ENCODE measurements around the gene GASK1B.

GASK1B gene

GRCh38 chr4:158182736-158183135, 9.9 kb upstream of the GASK1B start:
- no peak for DNase-seq

GRCh38 chr4:158181906-158182305, 9.1 kb upstream of the GASK1B start:
- DNase-seq = no peak

GRCh38 chr4:158179465-158179864, 6.6 kb upstream of the GASK1B start:
- DNase-seq = no peak

GRCh38 chr4:158176776-158177175, 4.0 kb upstream of the GASK1B start:
- no peak for DNase-seq

GRCh38 chr4:158176108-158176507, 3.3 kb upstream of the GASK1B start:
- DNase-seq = no peak

GRCh38 chr4:158170691-158171561, 1.9 kb downstream of the GASK1B start:
- no peak for DNase-seq

GRCh38 chr4:158169931-158170690, 2.7 kb downstream of the GASK1B start:
- DNase-seq = peak in 1 of 2 donors; percentile 41

- no peak for DNase-seq
Measured at GRCh38 chr4:158169506-158169905, 3.3 kb downstream of the GASK1B start.

- DNase-seq = no peak
Measured at GRCh38 chr4:158168606-158169005, 4.2 kb downstream of the GASK1B start.

GRCh38 chr4:158166701-158167100, 6.1 kb downstream of the GASK1B start:
- DNase-seq = no peak

GRCh38 chr4:158164768-158165213, 8.0 kb downstream of the GASK1B start:
- DNase-seq = no peak

GRCh38 chr4:158163941-158164767, 8.7 kb downstream of the GASK1B start:
- no peak for DNase-seq

- no peak for DNase-seq
Measured at GRCh38 chr4:158162631-158163030, 10.2 kb downstream of the GASK1B start.

- DNase-seq = no peak
Measured at GRCh38 chr4:158161551-158162354, 11.1 kb downstream of the GASK1B start.

- no peak for DNase-seq
Measured at GRCh38 chr4:158159718-158160094, 13.1 kb downstream of the GASK1B start.

- DNase-seq = no peak
Measured at GRCh38 chr4:158159054-158159717, 13.6 kb downstream of the GASK1B start.

GRCh38 chr4:158157412-158157811, 15.4 kb downstream of the GASK1B start:
- no peak for DNase-seq

- no peak for DNase-seq
Measured at GRCh38 chr4:158155656-158156356, 17.0 kb downstream of the GASK1B start.

GRCh38 chr4:158147151-158147550, 25.7 kb downstream of the GASK1B start:
- no peak for DNase-seq

GRCh38 chr4:158146736-158147135, 26.1 kb downstream of the GASK1B start:
- DNase-seq = peak in 1 of 2 donors; percentile 80

GRCh38 chr4:158139086-158139485, 33.7 kb downstream of the GASK1B start:
- DNase-seq = no peak

Measured in hippocampal formation (tissue), 2 donors.